Measurements from ENCODE around the gene SPATS2.

Gene SPATS2

DNA sequence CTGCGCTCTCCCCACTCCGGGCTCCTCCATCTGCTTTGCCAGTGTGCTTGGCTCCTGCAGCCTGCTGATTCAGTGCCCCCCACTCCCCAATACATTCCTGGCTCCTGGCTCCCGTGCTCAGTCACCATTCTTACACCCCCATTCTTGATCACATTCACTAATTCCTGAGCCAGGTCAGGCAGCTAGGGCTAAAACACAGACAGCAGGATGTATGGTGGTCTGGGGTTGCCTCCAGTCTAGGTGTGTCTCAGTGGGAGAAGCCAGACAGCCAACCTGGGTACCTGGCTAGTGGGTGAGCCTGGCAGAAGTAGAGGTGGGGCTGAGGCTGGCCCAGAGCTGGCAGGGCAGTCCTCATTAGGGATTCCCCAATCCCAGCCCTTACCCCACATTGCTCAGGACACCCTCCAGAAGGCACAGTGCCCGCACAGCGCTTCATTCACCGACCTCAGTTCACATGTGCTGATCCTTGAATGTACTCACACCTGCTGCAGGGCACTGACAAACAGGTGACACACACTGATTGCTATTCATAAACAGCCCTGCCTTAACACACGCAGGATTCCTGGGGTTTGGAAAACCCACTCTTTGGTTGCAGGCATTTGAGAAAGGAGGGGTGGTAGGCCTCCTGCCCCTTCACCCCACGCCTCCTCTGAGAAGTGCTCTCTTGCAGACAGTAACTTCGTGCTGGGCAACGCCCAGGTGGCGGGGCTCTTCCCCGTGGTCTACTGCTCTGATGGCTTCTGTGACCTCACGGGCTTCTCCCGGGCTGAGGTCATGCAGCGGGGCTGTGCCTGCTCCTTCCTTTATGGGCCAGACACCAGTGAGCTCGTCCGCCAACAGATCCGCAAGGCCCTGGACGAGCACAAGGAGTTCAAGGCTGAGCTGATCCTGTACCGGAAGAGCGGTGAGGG is 173.2 kb downstream of the SPATS2 start:
- no CpG with 5 or more reads among the region's 21 CpGs for WGBS (ENCODE audit: insufficient coverage, insufficient read length)
- no peak for DNase-seq (ENCODE audit: low read depth, low spot score)
- no peak overlapping the region for H3K4me3 ChIP-seq (ENCODE audit: low read length)

DNA sequence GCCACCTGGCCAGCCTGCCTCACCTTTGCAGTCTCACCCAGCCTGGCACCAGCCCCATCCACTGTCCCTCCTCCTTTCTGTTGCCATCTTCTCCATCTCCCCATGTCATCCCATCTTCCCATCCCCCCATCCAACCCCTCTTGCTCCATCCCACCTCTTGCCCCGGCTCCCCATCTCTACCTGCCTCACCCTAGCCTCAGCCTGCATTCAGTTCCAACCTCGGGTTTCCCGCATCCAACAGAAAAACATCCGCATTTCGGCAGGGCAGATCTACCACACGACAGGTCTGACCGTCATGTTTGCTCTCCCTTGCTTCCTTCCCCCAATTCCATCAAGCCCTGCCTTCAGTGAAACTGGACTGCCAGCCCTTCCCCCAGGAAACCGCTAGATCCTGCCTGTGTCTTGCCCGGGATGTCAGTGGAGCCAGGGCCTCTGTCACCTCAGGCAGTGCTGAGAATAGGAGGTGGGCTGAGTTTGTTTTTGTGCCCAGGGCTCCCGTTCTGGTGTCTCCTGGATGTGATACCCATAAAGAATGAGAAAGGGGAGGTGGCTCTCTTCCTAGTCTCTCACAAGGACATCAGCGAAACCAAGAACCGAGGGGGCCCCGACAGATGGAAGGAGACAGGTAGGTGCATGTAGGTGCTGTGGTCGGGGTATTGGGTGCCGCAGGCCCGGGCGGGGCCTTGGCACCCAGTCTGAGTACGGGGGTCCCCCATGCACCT is 174.0 kb downstream of the SPATS2 start:
- no CpG with 5 or more reads among the region's 18 CpGs for WGBS (ENCODE audit: insufficient coverage, insufficient read length)
- Histone ChIP-seq H3K4me3 (ENCODE audit: low read length) (no peak overlapping the region), H3K27me3 (ENCODE audit: control insufficient read depth, insufficient read depth, low read length) (peaks cover 74% of the 10 kb centered on the region), H3K27ac (ENCODE audit: low read length) (no peak overlapping the region), H3K4me1 (ENCODE audit: control insufficient read depth, insufficient read depth, low read length) (peaks cover 3% of the 10 kb centered on the region; the same call in 1 of the 2 replicates), H3K9me3 (ENCODE audit: control insufficient read depth, insufficient read depth, low read length) (no peaks in the 10 kb centered on the region), H3K36me3 (ENCODE audit: control insufficient read depth, insufficient read depth, low read length) (no peaks in the 10 kb centered on the region)
- DNase-seq (ENCODE audit: low read depth, low spot score), result no peak

More for the DNA sequence above, 173.2 kb downstream of the SPATS2 start:
- Histone ChIP-seq H3K36me3 (ENCODE audit: control insufficient read depth, insufficient read depth, low read length) (no peaks in the 10 kb centered on the region), H3K4me1 (ENCODE audit: control insufficient read depth, insufficient read depth, low read length) (peaks cover 3% of the 10 kb centered on the region; the same call in 1 of the 2 replicates), H3K9me3 (ENCODE audit: control insufficient read depth, insufficient read depth, low read length) (no peaks in the 10 kb centered on the region), H3K27ac (ENCODE audit: low read length) (no peak overlapping the region), H3K27me3 (ENCODE audit: control insufficient read depth, insufficient read depth, low read length) (peaks cover 79% of the 10 kb centered on the region)

- no CpG with 5 or more reads among the region's 7 CpGs for WGBS (ENCODE audit: insufficient coverage, insufficient read length)
- Histone ChIP-seq H3K4me1 (ENCODE audit: control insufficient read depth, insufficient read depth, low read length) (peaks cover 3% of the 10 kb centered on the region; the same call in 1 of the 2 replicates), H3K4me3 (ENCODE audit: low read length) (no peak overlapping the region), H3K27ac (ENCODE audit: low read length) (no peak overlapping the region), H3K36me3 (ENCODE audit: control insufficient read depth, insufficient read depth, low read length) (no peaks in the 10 kb centered on the region), H3K27me3 (ENCODE audit: control insufficient read depth, insufficient read depth, low read length) (peaks cover 67% of the 10 kb centered on the region), H3K9me3 (ENCODE audit: control insufficient read depth, insufficient read depth, low read length) (no peaks in the 10 kb centered on the region)
- no peak for DNase-seq (ENCODE audit: low read depth, low spot score)
Measured at GRCh38 chr12:49541911-49542505, 174.7 kb downstream of the SPATS2 start.

- peaks cover 62% of the 10 kb centered on the region for H3K27me3 ChIP-seq (ENCODE audit: control insufficient read depth, insufficient read depth, low read length)
- no peak overlapping the region for H3K4me3 ChIP-seq (ENCODE audit: low read length)
- peaks cover under 1% of the 10 kb centered on the region; the same call in 1 of the 2 replicates for H3K4me1 ChIP-seq (ENCODE audit: control insufficient read depth, insufficient read depth, low read length)
- no peak for DNase-seq (ENCODE audit: low read depth, low spot score)
- H3K9me3 ChIP-seq (ENCODE audit: control insufficient read depth, insufficient read depth, low read length), result no peaks in the 10 kb centered on the region
- no CpG with 5 or more reads among the region's 15 CpGs for WGBS (ENCODE audit: insufficient coverage, insufficient read length)
- no peaks in the 10 kb centered on the region for H3K36me3 ChIP-seq (ENCODE audit: control insufficient read depth, insufficient read depth, low read length)
- H3K27ac ChIP-seq (ENCODE audit: low read length), result no peak overlapping the region
Measured at GRCh38 chr12:49542592-49543160, 175.4 kb downstream of the SPATS2 start.

DNA sequence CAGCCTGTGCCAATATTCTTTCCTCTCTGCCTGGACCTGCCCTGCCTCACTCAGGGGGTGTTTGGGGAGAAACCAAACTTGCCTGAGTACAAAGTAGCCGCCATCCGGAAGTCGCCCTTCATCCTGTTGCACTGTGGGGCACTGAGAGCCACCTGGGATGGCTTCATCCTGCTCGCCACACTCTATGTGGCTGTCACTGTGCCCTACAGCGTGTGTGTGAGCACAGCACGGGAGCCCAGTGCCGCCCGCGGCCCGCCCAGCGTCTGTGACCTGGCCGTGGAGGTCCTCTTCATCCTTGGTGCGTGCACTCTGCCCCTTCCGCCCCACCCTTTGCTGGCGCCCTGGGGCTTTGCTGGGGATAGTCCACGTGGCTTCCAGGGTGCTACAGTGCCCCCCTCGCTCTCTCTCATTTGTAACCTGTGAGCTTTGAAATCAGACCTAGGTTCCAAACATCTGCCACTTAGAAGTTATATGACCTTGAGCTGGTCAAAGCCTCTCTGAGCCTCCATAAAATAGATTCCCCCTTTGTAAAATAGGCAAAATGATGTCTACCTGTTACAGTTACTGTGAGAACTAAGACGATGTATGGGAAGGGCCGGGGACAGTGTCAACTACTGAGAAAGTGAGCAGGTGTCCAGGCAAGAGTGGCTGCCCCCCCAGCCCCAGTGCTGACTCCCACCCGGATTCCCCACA is 176.1 kb downstream of the SPATS2 start:
- Histone ChIP-seq H3K9me3 (ENCODE audit: control insufficient read depth, insufficient read depth, low read length) (no peaks in the 10 kb centered on the region), H3K27ac (ENCODE audit: low read length) (no peak overlapping the region), H3K4me3 (ENCODE audit: low read length) (no peak overlapping the region), H3K36me3 (ENCODE audit: control insufficient read depth, insufficient read depth, low read length) (no peaks in the 10 kb centered on the region), H3K27me3 (ENCODE audit: control insufficient read depth, insufficient read depth, low read length) (peaks cover 59% of the 10 kb centered on the region), H3K4me1 (ENCODE audit: control insufficient read depth, insufficient read depth, low read length) (no peaks in the 10 kb centered on the region)
- DNase-seq (ENCODE audit: low read depth, low spot score), result no peak
- no CpG with 5 or more reads among the region's 20 CpGs for WGBS (ENCODE audit: insufficient coverage, insufficient read length)

DNA sequence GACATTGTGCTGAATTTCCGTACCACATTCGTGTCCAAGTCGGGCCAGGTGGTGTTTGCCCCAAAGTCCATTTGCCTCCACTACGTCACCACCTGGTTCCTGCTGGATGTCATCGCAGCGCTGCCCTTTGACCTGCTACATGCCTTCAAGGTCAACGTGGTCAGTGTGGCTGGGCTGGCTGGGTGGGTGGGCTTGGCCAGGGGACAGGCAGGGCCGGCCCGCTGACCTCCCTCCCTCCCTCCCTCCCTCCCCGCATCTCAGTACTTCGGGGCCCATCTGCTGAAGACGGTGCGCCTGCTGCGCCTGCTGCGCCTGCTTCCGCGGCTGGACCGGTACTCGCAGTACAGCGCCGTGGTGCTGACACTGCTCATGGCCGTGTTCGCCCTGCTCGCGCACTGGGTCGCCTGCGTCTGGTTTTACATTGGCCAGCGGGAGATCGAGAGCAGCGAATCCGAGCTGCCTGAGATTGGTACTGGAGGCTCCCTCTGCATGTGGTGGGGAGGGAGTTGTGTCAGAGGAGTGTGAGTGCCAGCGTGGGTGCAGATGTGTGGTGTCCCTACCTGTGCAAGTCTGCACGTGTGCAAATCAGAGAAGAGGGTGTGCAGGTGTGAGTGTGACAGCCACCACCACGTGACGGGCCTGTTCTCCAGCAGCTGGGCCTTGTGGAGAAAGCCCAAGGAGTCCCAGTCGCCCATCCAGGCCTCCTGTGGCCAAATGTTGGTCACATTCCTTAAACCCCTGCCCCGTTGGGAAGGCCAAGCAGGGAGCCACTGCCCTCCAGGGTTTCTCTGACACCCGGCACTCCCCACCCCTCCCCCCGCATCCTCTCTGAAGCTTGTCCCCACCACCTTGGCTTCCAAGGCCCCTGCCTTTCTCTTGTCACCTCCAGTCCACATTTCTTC is 176.9 kb downstream of the SPATS2 start:
- H3K4me1 ChIP-seq (ENCODE audit: control insufficient read depth, insufficient read depth, low read length), result 0 out of 2 replicates have a peak, but pooled peaks cover 2% of the 10 kb centered on the region
- H3K9me3 ChIP-seq (ENCODE audit: control insufficient read depth, insufficient read depth, low read length), result no peaks in the 10 kb centered on the region
- no peak for DNase-seq (ENCODE audit: low read depth, low spot score)
- no CpG with 5 or more reads among the region's 39 CpGs for WGBS (ENCODE audit: insufficient coverage, insufficient read length)
- no peaks in the 10 kb centered on the region for H3K36me3 ChIP-seq (ENCODE audit: control insufficient read depth, insufficient read depth, low read length)
- H3K27ac ChIP-seq (ENCODE audit: low read length), result no peak overlapping the region
- peaks cover 63% of the 10 kb centered on the region for H3K27me3 ChIP-seq (ENCODE audit: control insufficient read depth, insufficient read depth, low read length)
- H3K4me3 ChIP-seq (ENCODE audit: low read length), result peak overlapping the region; percentile 28; the same call in 1 of the 2 replicates

GRCh38 chr12:49545815-49546214 is 178.6 kb downstream of the SPATS2 start:
- no peak for DNase-seq (ENCODE audit: low read depth, low spot score)
- no peak overlapping the region for H3K4me3 ChIP-seq (ENCODE audit: low read length)
- WGBS (ENCODE audit: insufficient coverage, insufficient read length), result no CpG with 5 or more reads among the region's 4 CpGs
- H3K9me3 ChIP-seq (ENCODE audit: control insufficient read depth, insufficient read depth, low read length), result no peaks in the 10 kb centered on the region
- H3K27me3 ChIP-seq (ENCODE audit: control insufficient read depth, insufficient read depth, low read length), result peaks cover 52% of the 10 kb centered on the region
- no peak overlapping the region for H3K27ac ChIP-seq (ENCODE audit: low read length)
- H3K4me1 ChIP-seq (ENCODE audit: control insufficient read depth, insufficient read depth, low read length), result peaks cover 4% of the 10 kb centered on the region; the same call in 1 of the 2 replicates
- no peaks in the 10 kb centered on the region for H3K36me3 ChIP-seq (ENCODE audit: control insufficient read depth, insufficient read depth, low read length)

- Histone ChIP-seq H3K36me3 (ENCODE audit: control insufficient read depth, insufficient read depth, low read length) (no peaks in the 10 kb centered on the region), H3K27me3 (ENCODE audit: control insufficient read depth, insufficient read depth, low read length) (peaks cover 45% of the 10 kb centered on the region), H3K27ac (ENCODE audit: low read length) (no peak overlapping the region), H3K4me1 (ENCODE audit: control insufficient read depth, insufficient read depth, low read length) (peaks cover 4% of the 10 kb centered on the region; the same call in 1 of the 2 replicates), H3K9me3 (ENCODE audit: control insufficient read depth, insufficient read depth, low read length) (no peaks in the 10 kb centered on the region), H3K4me3 (ENCODE audit: low read length) (no peak overlapping the region)
- WGBS (ENCODE audit: insufficient coverage, insufficient read length), result no CpG with 5 or more reads among the region's 3 CpGs
- no peak for DNase-seq (ENCODE audit: low read depth, low spot score)
Measured at GRCh38 chr12:49546481-49546880, 179.2 kb downstream of the SPATS2 start.

GRCh38 chr12:49547090-49547690 is 179.9 kb downstream of the SPATS2 start:
- no peaks in the 10 kb centered on the region for H3K9me3 ChIP-seq (ENCODE audit: control insufficient read depth, insufficient read depth, low read length)
- H3K27ac ChIP-seq (ENCODE audit: low read length), result no peak overlapping the region
- H3K27me3 ChIP-seq (ENCODE audit: control insufficient read depth, insufficient read depth, low read length), result peaks cover 43% of the 10 kb centered on the region
- WGBS (ENCODE audit: insufficient coverage, insufficient read length), result no CpG with 5 or more reads among the region's 7 CpGs
- H3K4me3 ChIP-seq (ENCODE audit: low read length), result no peak overlapping the region
- no peak for DNase-seq (ENCODE audit: low read depth, low spot score)
- H3K36me3 ChIP-seq (ENCODE audit: control insufficient read depth, insufficient read depth, low read length), result no peaks in the 10 kb centered on the region
- peaks cover 4% of the 10 kb centered on the region; the same call in 1 of the 2 replicates for H3K4me1 ChIP-seq (ENCODE audit: control insufficient read depth, insufficient read depth, low read length)

Data from iPS DF 6.9 (cell line).